PC-9 (cell line): ENCODE data around the gene HGD. TPM values are rescaled to one million over a fixed set of nuclear protein-coding genes. Genes with fewer than 3 reads are reported as not detected.

ENCODE experiments used
- BruUV-seq: library from RNA; stranded (reverse); fragments of 400-500 nt; replicated peaks from 2 replicates; lab custom pipeline; 2021; lab: Mats Ljungman, UMichigan
- CTCF ChIA-PET: fragments of 300-600 bp; sonication (Branson Sonifier 250); formaldehyde crosslinking; loops from one replicate; lab custom pipeline; 2022; ENCODE audit warnings: antibody characterized with exemption; lab: Charles Lee
- POLR2A ChIA-PET: fragments of 300-600 bp; sonication (Branson Sonifier 250); formaldehyde crosslinking; loops from one replicate; lab custom pipeline; 2022; ENCODE audit warnings: antibody characterized with exemption; ENCODE audit not compliant: unreplicated experiment; lab: Charles Lee
- DNase-seq, 2 experiments: peaks; one replicate each; pipeline versions ENCODE4 v3.0.0 to v3.0.0-alpha.2; 2015 to 2022; ENCODE audit warnings: mixed read lengths in 1 of 2
- H2AFZ ChIP-seq: fragments of 200-600 bp; sonication (generic); 2 replicates; pipeline ENCODE4 v1.8.1; 2017; ENCODE audit warnings: antibody characterized with exemption
- H3F3A ChIP-seq: fragments of 200-600 bp; sonication (generic); 2 replicates; pipeline ENCODE4 v1.8.1; 2017; ENCODE audit warnings: antibody characterized with exemption, mild to moderate bottlenecking, low read depth; ENCODE audit not compliant: insufficient read depth
- H3K27ac ChIP-seq: fragments of 200-600 bp; sonication (generic); 2 replicates; pipeline ENCODE4 v1.6.1; 2016; ENCODE audit warnings: mixed run types
- H3K27me3 ChIP-seq: fragments of 200-600 bp; sonication (generic); 2 replicates; pipeline ENCODE4 v1.6.1; 2016; ENCODE audit warnings: low read depth, mixed run types; ENCODE audit not compliant: insufficient read depth
- H3K36me3 ChIP-seq: fragments of 200-600 bp; sonication (generic); 2 replicates; pipeline ENCODE4 v1.6.1; 2016; ENCODE audit warnings: low read depth, mixed run types
- H3K4me1 ChIP-seq: fragments of 200-600 bp; sonication (generic); replicated peaks from 2 replicates; pipeline ENCODE4 v1.6.1; 2016; ENCODE audit warnings: mixed run types; ENCODE audit not compliant: insufficient read depth
- H3K4me2 ChIP-seq: fragments of 200-600 bp; sonication (generic); 2 replicates; pipeline ENCODE4 v1.6.1; 2017; ENCODE audit warnings: mixed run types
- H3K4me3 ChIP-seq: fragments of 200-600 bp; sonication (generic); 2 replicates; pipeline ENCODE4 v1.6.1; 2016; ENCODE audit warnings: mixed run types
- H3K79me2 ChIP-seq: fragments of 200-600 bp; sonication (generic); 2 replicates; pipeline ENCODE4 v1.6.1; 2017; ENCODE audit warnings: low read depth, mixed run types
- H3K9me2 ChIP-seq: fragments of 200-600 bp; sonication (generic); 2 replicates; pipeline ENCODE4 v1.8.1; 2017; ENCODE audit warnings: mild to moderate bottlenecking; ENCODE audit not compliant: insufficient read depth
- H3K9me3 ChIP-seq: fragments of 200-600 bp; sonication (generic); 2 replicates; pipeline ENCODE4 v1.8.1; 2016; ENCODE audit warnings: low read depth; ENCODE audit not compliant: insufficient read depth
- H4K20me1 ChIP-seq: fragments of 200-600 bp; sonication (generic); 2 replicates; pipeline ENCODE4 v1.8.1; 2017; ENCODE audit not compliant: insufficient read depth
- CTCF ChIP-seq: fragments of 200-600 bp; sonication (generic); conservative IDR thresholded peaks from 2 replicates; pipeline ENCODE4 v1.6.1; 2017; ENCODE audit warnings: mixed run types, antibody characterized with exemption, mild to moderate bottlenecking, moderate library complexity
- EZH2 ChIP-seq: fragments of 200-600 bp; sonication (generic); IDR thresholded peaks from 2 replicates; pipeline ENCODE4 v1.8.0; 2017; ENCODE audit warnings: antibody characterized with exemption, low read depth
- intact Hi-C: fragments of 100-400 bp; cut with micrococcal nuclease; formaldehyde crosslinking; loops from one replicate; pipeline ENCODE4 v1.10.0; 2022; ENCODE audit not compliant: unreplicated experiment
- total RNA-seq: library from RNA; stranded (reverse); gene quantifications from 2 replicates; pipeline ENCODE4 v1.2.3, GENCODE V29; 2021

The HGD gene
- total RNA-seq, 1 experiment from 2014 or later = 0.65 TPM

GRCh38 chr3:120625159-120625586, 56.9 kb downstream of the HGD start:
- Histone ChIP-seq H3K36me3 (no peaks in the 10 kb centered on the region), H3K9me2 (no peaks in the 10 kb centered on the region), H3K27ac (no peak overlapping the region), H3K4me1 (peaks cover 15% of the 10 kb centered on the region; the same call in 1 of the 2 replicates), H3K9me3 (no peaks in the 10 kb centered on the region; the same call in 1 of the 2 replicates), H2AFZ (no peak overlapping the region), H4K20me1 (no peaks in the 10 kb centered on the region), H3K79me2 (no peaks in the 10 kb centered on the region), H3F3A (no peaks in the 10 kb centered on the region), H3K4me2 (no peak overlapping the region), H3K27me3 (no peaks in the 10 kb centered on the region), H3K4me3 (no peak overlapping the region)
- BruUV-seq = no TSS peak
- DNase-seq = no peak
- ChIA-PET POLR2A (no interaction called here), CTCF (no interaction called here)
- TF ChIP-seq CTCF = no peak
- no peak for TF ChIP-seq EZH2
- intact Hi-C loops = no loop called here

- Histone ChIP-seq H4K20me1 (no peaks in the 10 kb centered on the region), H3K79me2 (no peaks in the 10 kb centered on the region), H3K4me3 (no peak overlapping the region), H3K9me3 (no peaks in the 10 kb centered on the region; the same call in 1 of the 2 replicates), H3K4me2 (peak overlapping the region; percentile 52; the same call in 1 of the 2 replicates), H3K36me3 (no peaks in the 10 kb centered on the region), H3K9me2 (no peaks in the 10 kb centered on the region), H3K4me1 (peaks cover 15% of the 10 kb centered on the region; the same call in 1 of the 2 replicates), H2AFZ (no peak overlapping the region), H3K27ac (peak overlapping the region; percentile 76), H3F3A (no peaks in the 10 kb centered on the region), H3K27me3 (no peaks in the 10 kb centered on the region)
- intact Hi-C loops = no loop called here
- no TSS peak for BruUV-seq
- CTCF ChIA-PET = no interaction called here
- no peak for TF ChIP-seq CTCF
- no peak for TF ChIP-seq EZH2
- POLR2A ChIA-PET = no interaction called here
- DNase-seq = no peak
Observed at GRCh38 chr3:120623727-120624093, 58.3 kb downstream of the HGD start.

GRCh38 chr3:120622870-120623726, 58.9 kb downstream of the HGD start:
- no peaks in the 10 kb centered on the region for H3F3A ChIP-seq
- H2AFZ ChIP-seq = peak overlapping the region; percentile 65; the same call in 1 of the 2 replicates
- H3K27me3 ChIP-seq = no peaks in the 10 kb centered on the region
- peak overlapping the region; percentile 76 for H3K27ac ChIP-seq
- H3K4me3 ChIP-seq = 0 out of 2 replicates have a peak overlapping the region, but pooled peaks have one; percentile 20
- no peak for TF ChIP-seq EZH2
- peak; percentile 58 for TF ChIP-seq CTCF
- peak; percentile 36 to 82 for DNase-seq
- peak overlapping the region; percentile 52 for H3K4me2 ChIP-seq
- H3K4me1 ChIP-seq = peaks cover 15% of the 10 kb centered on the region; the same call in 1 of the 2 replicates
- BruUV-seq = no TSS peak
- ChIA-PET POLR2A (interaction anchor here (0.6 kb wide), 1 partner anchor 1382 kb away, joined by 5 read pairs; the partner anchor contains the start of gene B4GALT4), CTCF (interaction anchor here (0.6 kb wide), 2 partner anchors 12 to 180 kb away, joined by 3 to 5 read pairs; no protein-coding TSS in a partner anchor)
- no peaks in the 10 kb centered on the region for H3K36me3 ChIP-seq
- H3K9me2 ChIP-seq = no peaks in the 10 kb centered on the region
- H3K79me2 ChIP-seq = no peaks in the 10 kb centered on the region
- no peaks in the 10 kb centered on the region; the same call in 1 of the 2 replicates for H3K9me3 ChIP-seq
- no peaks in the 10 kb centered on the region for H4K20me1 ChIP-seq
- intact Hi-C loops = no loop called here
